HepG2 (cell line): ENCODE results near the gene THADA. TPM values are rescaled to one million over a fixed set of nuclear protein-coding genes. Genes with fewer than 3 reads are reported as not detected.

ENCODE experiments used
- ATAC-seq: fragments of 200-7000 bp; cut with Tn5 transposase; 3 replicates; pipeline ENCODE4 v1.9.1; 2020; ENCODE audit warnings: mild to moderate bottlenecking, moderate library complexity
- BruUV-seq: library from RNA; stranded (reverse); fragments of 400-500 nt; replicated peaks from 2 replicates; lab custom pipeline; 2021; lab: Mats Ljungman, UMichigan
- CTCF ChIA-PET: fragments of 300-600 bp; formaldehyde crosslinking; extraction: SDS; loops from one replicate; lab custom pipeline; 2021; ENCODE audit warnings: low total read pairs, inconsistent platforms, low intra/inter-chr PET ratio; lab: Yijun Ruan, JAX
- POLR2A ChIA-PET: fragments of 350-600 bp; sonication (Branson Sonifier 250); formaldehyde crosslinking; loops from one replicate; lab custom pipeline; 2020; ENCODE audit warnings: antibody characterized with exemption, inconsistent platforms; lab: Yijun Ruan, JAX
- DNase-seq: peaks from one replicate; pipeline ENCODE4 v3.0.0-alpha.2; 2015; ENCODE audit warnings: low spot score
- FAIRE-seq: peaks from 3 replicates; lab custom pipeline; 2011; peaks lifted over from hg19 to GRCh38; lab: Jason Lieb, UNC
- H2AFZ ChIP-seq: one replicate; pipeline ENCODE4 v1.6.1; 2011; ENCODE audit warnings: low read length, inconsistent platforms
- H3K27ac ChIP-seq: fragments of 300-600 bp; 3 replicates; pipeline ENCODE4 v1.8.0; 2011; ENCODE audit warnings: mixed run types, mild to moderate bottlenecking, mixed read lengths, low read length, inconsistent platforms; ENCODE audit not compliant: insufficient read depth; ENCODE audit errors: extremely low read length
- H3K27me3 ChIP-seq, 2 experiments: fragments of 200-600 bp in 1 of 2; 2 replicates in 1 of 2; 3 replicates in 1 of 2; pipeline versions ENCODE4 v1.6.0 to v1.8.0; 2011; ENCODE audit warnings: low read length in 2 of 2, mild to moderate bottlenecking in 2 of 2, moderate library complexity in 2 of 2, inconsistent platforms in 1 of 2; ENCODE audit not compliant: insufficient read depth in 2 of 2, control insufficient read depth in 1 of 2
- H3K36me3 ChIP-seq, 2 experiments: fragments of 200-600 bp in 1 of 2; replicated peaks in 1 of 2; 2 replicates in 1 of 2; 3 replicates in 1 of 2; pipeline versions ENCODE4 v1.5.1 to v1.8.0; 2011; ENCODE audit warnings: low read length in 2 of 2, inconsistent platforms in 1 of 2; ENCODE audit not compliant: insufficient read depth in 2 of 2, control insufficient read depth in 1 of 2
- H3K4me1 ChIP-seq: 2 replicates; pipeline ENCODE4 v1.5.1; 2012; ENCODE audit warnings: low read length, inconsistent platforms; ENCODE audit not compliant: insufficient read depth
- H3K4me2 ChIP-seq: 2 replicates; pipeline ENCODE4 v1.6.0; 2011; ENCODE audit warnings: low read depth, low read length, inconsistent platforms
- H3K4me3 ChIP-seq, 3 experiments: fragments of 200-600 bp in 1 of 3; sonication (generic), shearing (Covaris generic) in 1 of 3; replicated peaks in 1 of 3; 2 replicates each; pipeline ENCODE4 v1.5.1; 2011 to 2016; ENCODE audit warnings: low read length in 3 of 3, inconsistent platforms in 2 of 3, low read depth in 2 of 3, mild to moderate bottlenecking in 2 of 3, control low read depth in 1 of 3, mixed read lengths in 1 of 3; ENCODE audit not compliant: insufficient read depth in 1 of 3
- H3K79me2 ChIP-seq: one replicate; pipeline ENCODE4 v1.6.1; 2011; ENCODE audit warnings: low read length, inconsistent platforms; ENCODE audit not compliant: insufficient read depth
- H3K9ac ChIP-seq: 2 replicates; pipeline ENCODE4 v1.6.0; 2011; ENCODE audit warnings: mild to moderate bottlenecking, low read depth, low read length, inconsistent platforms; ENCODE audit not compliant: insufficient read depth
- H3K9me3 ChIP-seq: 2 replicates; pipeline ENCODE4 v1.5.1; 2012; ENCODE audit warnings: mild to moderate bottlenecking, low read length
- H4K20me1 ChIP-seq: 2 replicates; pipeline ENCODE4 v1.6.0; 2011; ENCODE audit warnings: inconsistent platforms, mild to moderate bottlenecking, low read length, moderate library complexity; ENCODE audit not compliant: insufficient read depth
- GTF3A ChIP-seq: sonication (generic); formaldehyde crosslinking; conservative IDR thresholded peaks from 2 replicates; pipeline ENCODE4 v1.4.0; 2020; ENCODE audit warnings: mild to moderate bottlenecking, missing genetic modification reagents
- ZNF225 ChIP-seq: sonication (generic); formaldehyde crosslinking; IDR thresholded peaks from 2 replicates; pipeline ENCODE4 v1.4.0; 2020; ENCODE audit warnings: mild to moderate bottlenecking, missing genetic modification reagents
- ZNF609 ChIP-seq: sonication (generic); formaldehyde crosslinking; IDR thresholded peaks from 2 replicates; pipeline ENCODE4 v1.4.0; 2020; ENCODE audit warnings: mild to moderate bottlenecking, missing genetic modification reagents, borderline replicate concordance
- WGBS: methylation state at CpG from one replicate; pipeline ENCODE4 v1.1.6; 2017; ENCODE audit warnings: low lambda C conversion rate; 5-methylcytosine and 5-hydroxymethylcytosine counted together
- in situ Hi-C: cut with HindIII; loops from 2 replicates; pipeline ENCODE4 v1.10.0; 2017; ENCODE audit warnings: low pct_unique_long_range_greater_than_20kb; ENCODE audit not compliant: extremely low pct_ligation_motif_present
- intact Hi-C: fragments of 100-400 bp; cut with micrococcal nuclease; formaldehyde crosslinking; loops from one replicate; pipeline ENCODE4 v1.10.0; 2022; ENCODE audit not compliant: unreplicated experiment
- polyA plus RNA-seq, 8 experiments: library from polyadenylated mRNA; depleted of rRNA in 3 of 8; stranded (reverse) in 7 of 8; unstranded in 1 of 8; fragments of >200 nt; fragmentation: Illumina TruSeq in 4 of 8; extraction: Trizol in 4 of 8; gene quantifications; 2 replicates each; pipeline versions ENCODE4 v1.2.1 to v1.2.3, GENCODE V29; 2011 to 2016; ENCODE audit warnings: low read depth in 4 of 8, missing spikeins in 1 of 8, mixed read lengths in 1 of 8; ENCODE audit not compliant: insufficient read depth in 1 of 8
- total RNA-seq, 5 experiments: library from RNA; depleted of rRNA; stranded (reverse); fragments of >200 nt; fragmentation: Illumina TruSeq; extraction: Trizol; gene quantifications; 2 replicates each; pipeline ENCODE4 v1.2.3, GENCODE V29; 2016; ENCODE audit warnings: low read depth in 1 of 5

THADA gene
- total and polyA plus RNA-seq, 2 of the 13 experiments (the other 11 are each of a cell fraction or from before 2014, with no cell fraction given) = 12.7 to 21.7 TPM

- Histone ChIP-seq H3K4me2 (peak overlapping the region; percentile 66), H3K4me1 (peaks cover 81% of the 10 kb centered on the region), H3K4me3 (no peak overlapping the region), H4K20me1 (no peaks in the 10 kb centered on the region), H3K27ac (peak overlapping the region; percentile 65), H3K36me3 (no peaks in the 10 kb centered on the region)
- WGBS = 87% methylated on average over 6 of the region's 6 CpGs
- DNase-seq (no peak), FAIRE-seq (no peak), ATAC-seq (no peak)
- in situ Hi-C loops (no loop called here), intact Hi-C loops (no loop called here)
- TF ChIP-seq GTF3A (no peak), ZNF225 (CRISPR knock-in tag) (0 out of 2 replicates have a peak, but pooled peaks have one; percentile 44), ZNF609 (CRISPR knock-in tag) (peak; percentile 6; the same call in 1 of the 2 replicates)
- TF ChIP-seq, all 625 proteins: peak for 2
- Histone ChIP-seq H3K79me2 (no peaks in the 10 kb centered on the region), H2AFZ (no peak overlapping the region), H3K9ac (peak overlapping the region; percentile 66), H3K9me3 (no peaks in the 10 kb centered on the region), H3K27me3 (no peaks in the 10 kb centered on the region)
- CTCF ChIA-PET = no interaction called here
- POLR2A ChIA-PET = interaction anchor here (0.8 to 4.4 kb wide), 7 partner anchors 8 to 211 kb away, joined by 3 to 28 read pairs (median 4); no protein-coding TSS in a partner anchor
- no TSS peak for BruUV-seq
Measured at GRCh38 chr2:43186321-43186678, 409.5 kb downstream of the THADA start.
